ENCODE results near the gene NKPD1. TPM values are rescaled to one million over a fixed set of nuclear protein-coding genes. Genes with fewer than 3 reads are reported as not detected.

The NKPD1 gene
- total and polyA plus RNA-seq, 10 donors = 0.17 to 0.77 (median 0.21) TPM; not detected in 1

DNA sequence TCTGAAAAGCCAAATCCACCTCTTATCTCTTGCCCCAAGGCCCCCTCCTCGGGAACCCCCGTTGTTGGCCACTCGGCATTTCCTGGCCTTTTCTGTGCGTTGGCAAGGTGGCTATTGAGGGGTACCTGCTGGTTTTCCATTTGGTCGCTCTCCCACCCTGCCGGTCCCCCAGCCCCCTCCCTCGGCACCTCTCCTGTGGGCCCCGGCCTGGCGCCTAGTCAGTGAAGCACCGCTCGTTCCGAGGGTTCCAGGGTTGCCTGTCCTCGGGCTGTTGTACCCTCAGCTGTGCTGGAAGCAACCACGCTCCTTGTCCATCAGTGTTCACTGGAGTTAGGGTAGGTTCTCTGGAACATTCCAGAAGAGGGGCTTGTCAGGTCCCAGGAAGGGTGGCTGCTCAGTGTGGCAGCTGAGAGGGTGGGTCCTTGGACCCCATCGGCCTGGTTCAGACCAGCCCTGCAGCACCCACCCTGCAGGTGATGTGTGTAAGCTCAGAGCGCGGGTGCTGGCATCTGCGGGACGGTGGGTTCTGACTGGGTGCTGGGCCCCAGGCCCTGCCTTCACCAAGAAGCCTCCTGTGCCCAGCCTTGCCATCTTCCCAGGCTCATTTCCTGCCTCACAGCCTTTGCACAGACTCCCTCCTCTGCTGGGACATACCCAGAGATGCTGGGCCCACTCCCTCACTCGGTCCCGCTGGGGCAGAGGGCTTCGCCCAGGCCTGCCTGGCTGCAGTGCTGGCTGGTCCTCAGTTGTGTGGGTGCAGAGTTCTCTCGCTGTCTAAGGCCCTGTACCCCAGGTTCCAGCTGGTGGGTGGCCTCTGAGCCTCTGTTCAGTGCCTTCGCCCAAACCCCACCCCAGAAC is 21.3 kb downstream of the NKPD1 start:
- TF ChIP-seq POLR2AphosphoS5 (IDR thresholded peaks at IDR 0.05) = no peak
- TF ChIP-seq POLR2A (IDR thresholded peaks at IDR 0.05) = no peak
- TF ChIP-seq CTCF (IDR thresholded peaks at IDR 0.05 in 8 of 11, conservative IDR thresholded peaks at IDR 0.05 in 3 of 11) = no peak
- H3K9me3 ChIP-seq = no peaks in the 10 kb centered on the region
- H3K27ac ChIP-seq = no peak overlapping the region
- DNase-seq = no peak
- no peaks in the 10 kb centered on the region for H3K27me3 ChIP-seq (replicated peaks in 1 of 7)
- WGBS, 5 donors = 92 to 97% (median 95%) methylated on average over 16 to 24 of the region's 24 CpGs
- intact Hi-C loops (cut with DNase I; ENCODE audit: low total_unique reads) = no loop called here
- H3K4me1 ChIP-seq = peaks cover 8 to 40% (median 36%) of the 10 kb centered on the region in 6 donors
- no peak overlapping the region for H3K4me3 ChIP-seq
- peaks cover 0 to 53% (median 31%) of the 10 kb centered on the region in 6 donors for H3K36me3 ChIP-seq

- no peaks in the 10 kb centered on the region for H3K9me3 ChIP-seq
- intact Hi-C loops (cut with DNase I; ENCODE audit: low total_unique reads) = no loop called here
- no peaks in the 10 kb centered on the region for H3K27me3 ChIP-seq (replicated peaks in 1 of 7)
- peaks cover 8 to 52% (median 41%) of the 10 kb centered on the region in 6 donors for H3K4me1 ChIP-seq
- H3K27ac ChIP-seq = peak overlapping the region in 2 of 8 donors; percentile 77 to 78
- H3K36me3 ChIP-seq = peaks cover 0 to 41% (median 29%) of the 10 kb centered on the region in 6 donors
- H3K4me3 ChIP-seq = no peak overlapping the region
- TF ChIP-seq POLR2AphosphoS5 (IDR thresholded peaks at IDR 0.05) (no peak), CTCF (IDR thresholded peaks at IDR 0.05 in 8 of 11, conservative IDR thresholded peaks at IDR 0.05 in 3 of 11) (no peak), POLR2A (IDR thresholded peaks at IDR 0.05) (no peak)
- DNase-seq = no peak
- 80 to 90% (median 85%) methylated on average over 7 to 11 of the region's 11 CpGs for WGBS, 5 donors
These were observed 22.5 kb downstream of the NKPD1 start for GRCh38 chr19:45138303-45138751.

DNA sequence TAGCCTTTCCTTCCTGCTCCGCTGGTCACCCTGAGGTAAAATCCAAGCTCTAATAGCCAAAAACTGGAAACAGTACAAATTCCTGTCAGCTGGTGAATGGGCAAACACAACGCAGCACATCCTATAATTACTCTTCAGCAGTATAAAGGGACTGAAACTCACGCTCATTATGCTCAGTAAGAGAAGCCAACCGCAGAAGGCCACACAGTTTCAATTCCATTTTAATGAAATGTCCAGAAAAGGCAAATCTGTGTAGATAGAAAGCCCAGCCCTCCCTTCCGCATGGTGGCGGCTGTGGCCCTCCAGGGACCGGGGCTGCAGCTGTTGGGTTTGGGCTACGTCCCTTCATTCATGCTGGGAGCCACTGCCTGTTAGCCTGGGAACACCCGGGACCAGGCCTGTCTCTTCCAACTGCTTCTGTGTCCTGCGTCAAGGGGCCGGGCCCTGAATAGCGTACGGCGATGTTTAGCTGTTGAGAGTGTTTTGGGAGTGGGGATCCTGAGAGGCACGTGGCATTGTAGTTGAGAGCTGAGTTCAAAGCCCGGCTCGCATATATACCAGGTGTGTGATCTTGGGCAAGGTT is 23.5 kb downstream of the NKPD1 start:
- intact Hi-C loops (cut with DNase I; ENCODE audit: low total_unique reads) = no loop called here
- Histone ChIP-seq H3K27ac (peak overlapping the region in 4 of 8 donors; percentile 65 to 78 (median 72)), H3K27me3 (replicated peaks in 1 of 7) (no peaks in the 10 kb centered on the region), H3K4me3 (peak overlapping the region in 1 of 8 donors; percentile 7), H3K36me3 (peaks cover 0 to 31% (median 19%) of the 10 kb centered on the region in 6 donors), H3K9me3 (no peaks in the 10 kb centered on the region), H3K4me1 (peaks cover 8 to 57% (median 41%) of the 10 kb centered on the region in 6 donors)
- DNase-seq = no peak
- WGBS, 5 donors = 76 to 84% (median 78%) methylated on average over 16 to 17 of the region's 17 CpGs
- TF ChIP-seq CTCF (IDR thresholded peaks at IDR 0.05 in 8 of 11, conservative IDR thresholded peaks at IDR 0.05 in 3 of 11) (no peak), POLR2A (IDR thresholded peaks at IDR 0.05) (no peak), POLR2AphosphoS5 (IDR thresholded peaks at IDR 0.05) (peak in 2 of 3 donors; percentile 20 to 54)

Data from spleen (tissue), 11 donors.